HUES64 (cell line): ENCODE measurements around the gene SMIM44.
"Not testable (repeated sequence)": the region's sequence is repeated elsewhere in the genome, so short reads cannot be mapped to it uniquely, and the experiment has no call there.

Experiments
- H3K27ac ChIP-seq: 2 replicates; pipeline ENCODE4 v1.7.0; 2013; ENCODE audit warnings: low read depth, low read length, inconsistent platforms
- H3K27me3 ChIP-seq: 2 replicates; pipeline ENCODE4 v1.6.1; 2013; ENCODE audit warnings: mild to moderate bottlenecking, low read length; ENCODE audit not compliant: insufficient read depth
- H3K36me3 ChIP-seq: 2 replicates; pipeline ENCODE4 v1.6.1; 2013; ENCODE audit warnings: mild to moderate bottlenecking, low read length; ENCODE audit not compliant: insufficient read depth
- H3K4me1 ChIP-seq: 2 replicates; pipeline ENCODE4 v1.6.1; 2013; ENCODE audit warnings: mild to moderate bottlenecking, low read length, moderate library complexity; ENCODE audit not compliant: insufficient read depth
- H3K4me3 ChIP-seq: 2 replicates; pipeline ENCODE4 v1.5.1; 2013; ENCODE audit warnings: mild to moderate bottlenecking, low read length, moderate library complexity
- H3K9ac ChIP-seq: 2 replicates; pipeline ENCODE4 v1.6.1; 2013; ENCODE audit warnings: mild to moderate bottlenecking, low read depth, low read length
- H3K9me3 ChIP-seq: 2 replicates; pipeline ENCODE4 v1.6.1; 2013; ENCODE audit warnings: low read depth, low read length; ENCODE audit not compliant: insufficient read depth
- WGBS: fragments of 150-250, 120-280 bp; methylation state at CpG from one replicate; pipeline ENCODE4 v1.1.7; 2013; ENCODE audit warnings: missing lambda C conversion rate; 5-methylcytosine and 5-hydroxymethylcytosine counted together

The SMIM44 gene

DNA sequence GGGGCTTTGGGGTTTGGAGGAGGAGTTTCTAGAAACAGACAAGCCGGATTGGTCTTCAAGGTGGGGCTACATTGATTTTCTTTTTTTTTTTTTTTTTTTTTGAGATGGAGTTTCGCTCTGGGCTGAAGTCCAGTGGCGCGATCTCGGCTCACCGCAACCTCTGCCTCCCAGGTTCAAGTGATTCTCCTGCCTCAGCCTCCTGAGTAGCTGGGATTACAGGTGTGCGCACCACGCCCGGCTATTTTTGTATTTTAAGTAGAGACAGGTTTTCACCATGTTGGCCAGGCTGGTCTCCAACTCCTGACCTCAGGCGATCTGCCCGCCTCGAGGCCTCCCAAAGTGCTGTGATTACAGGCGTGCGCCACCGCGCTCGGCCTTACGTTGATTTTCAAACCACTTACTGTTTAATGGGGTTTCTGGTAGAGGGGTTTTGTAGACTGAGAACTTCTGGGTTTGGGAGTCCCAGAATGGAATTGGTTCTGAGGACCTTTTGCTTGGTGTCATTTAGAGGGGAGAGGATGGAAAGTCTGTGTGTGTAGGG is 24.9 kb upstream of the SMIM44 start:
- H3K9me3 ChIP-seq, H3K27me3 ChIP-seq, H3K27ac ChIP-seq, H3K9ac ChIP-seq, H3K4me1 ChIP-seq, H3K4me3 ChIP-seq: not testable (repeated sequence)
- peaks cover 19% of the 10 kb centered on the region; the same call in 1 of the 2 replicates for H3K36me3 ChIP-seq
- 93% methylated on average over 18 of the region's 18 CpGs for WGBS

DNA sequence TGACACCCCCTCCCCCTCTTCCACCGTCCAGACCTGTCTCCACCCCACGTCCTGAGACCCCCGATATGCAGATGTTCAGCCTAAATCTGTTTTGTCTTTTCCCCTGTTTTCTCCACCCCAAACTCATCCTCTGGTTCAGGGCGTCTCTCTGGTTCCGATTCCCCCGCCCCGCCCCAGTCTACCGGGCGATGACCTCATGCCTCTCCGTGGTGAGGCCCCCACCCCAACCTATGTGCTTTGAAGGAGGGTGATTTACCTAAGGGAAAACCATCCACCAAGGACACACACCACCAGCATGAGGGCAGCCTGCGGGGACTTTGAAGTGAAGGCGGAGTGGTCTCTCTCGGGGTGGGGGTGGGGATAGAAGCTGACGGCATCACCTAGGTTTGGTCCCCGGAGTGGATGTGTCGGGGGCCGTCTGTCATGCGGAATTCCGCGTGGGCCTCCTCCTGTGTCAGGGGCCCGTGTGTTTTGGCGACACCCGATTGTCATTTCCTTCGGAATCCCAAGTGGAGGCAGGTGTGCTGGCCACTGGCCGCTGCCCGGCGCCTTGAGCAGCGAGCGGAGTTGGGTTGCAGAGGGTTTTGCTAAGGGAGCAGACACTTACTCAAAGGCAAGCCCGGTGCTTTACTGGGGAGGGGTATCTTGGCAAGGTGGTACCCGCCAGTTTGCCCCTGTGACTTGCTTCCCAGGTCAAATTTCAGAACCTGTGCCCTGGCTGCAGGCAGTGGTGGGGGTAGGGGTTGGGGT is 24.3 kb upstream of the SMIM44 start:
- Histone ChIP-seq H3K27me3 (no peaks in the 10 kb centered on the region), H3K9ac (peak overlapping the region; percentile 42; the same call in 1 of the 2 replicates), H3K4me1 (peaks cover 2% of the 10 kb centered on the region; the same call in 1 of the 2 replicates), H3K4me3 (peak overlapping the region; percentile 72), H3K27ac (no peak overlapping the region), H3K9me3 (no peaks in the 10 kb centered on the region), H3K36me3 (peaks cover 19% of the 10 kb centered on the region; the same call in 1 of the 2 replicates)
- 12% methylated on average over 26 of the region's 31 CpGs for WGBS

- peak overlapping the region; percentile 28; the same call in 1 of the 2 replicates for H3K27ac ChIP-seq
- no peaks in the 10 kb centered on the region for H3K27me3 ChIP-seq
- H3K4me1 ChIP-seq, result peaks cover 2% of the 10 kb centered on the region; the same call in 1 of the 2 replicates
- H3K9ac ChIP-seq, result peak overlapping the region; percentile 70
- WGBS, result under 1% methylated on average over 69 of the region's 69 CpGs
- H3K36me3 ChIP-seq, result peaks cover 19% of the 10 kb centered on the region; the same call in 1 of the 2 replicates
- H3K4me3 ChIP-seq, result peak overlapping the region; percentile 72
- H3K9me3 ChIP-seq, result no peaks in the 10 kb centered on the region
Observed at GRCh38 chr19:3506384-3507340, 23.4 kb upstream of the SMIM44 start.

- H3K9ac ChIP-seq, result peak within 1 kb of the TSS; percentile 78
- H3K9me3 ChIP-seq, result no peaks in the 10 kb centered on the region
- H3K27me3 ChIP-seq, result no peaks in the 10 kb centered on the region
- 7% methylated on average over 79 of the region's 79 CpGs for WGBS
- peaks cover 14% of the 10 kb centered on the region; the same call in 1 of the 2 replicates for H3K36me3 ChIP-seq
- H3K4me3 ChIP-seq, result peak within 1 kb of the TSS; percentile 72
- peak within 1 kb of the TSS; percentile 84 for H3K27ac ChIP-seq
- H3K4me1 ChIP-seq, result peaks cover 2% of the 10 kb centered on the region; the same call in 1 of the 2 replicates
Observed at GRCh38 chr19:3505598-3506383, 22.6 kb upstream of the SMIM44 start, which contains the start of gene FZR1. FZR1 (plus strand) TSS chr19:3506311; CDS start chr19:3522990, 16,679 bp downstream.

- Histone ChIP-seq H3K4me1 (peaks cover 2% of the 10 kb centered on the region; the same call in 1 of the 2 replicates), H3K9me3 (no peaks in the 10 kb centered on the region), H3K36me3 (peaks cover 9% of the 10 kb centered on the region; the same call in 1 of the 2 replicates), H3K9ac (no peak overlapping the region), H3K27me3 (no peaks in the 10 kb centered on the region), H3K27ac (no peak overlapping the region), H3K4me3 (no peak overlapping the region)
- WGBS, result 93% methylated on average over 5 of the region's 5 CpGs
Observed at GRCh38 chr19:3504735-3505134, 21.5 kb upstream of the SMIM44 start.

- Histone ChIP-seq H3K9ac (no peak overlapping the region), H3K4me1 (peaks cover 2% of the 10 kb centered on the region; the same call in 1 of the 2 replicates)
- 91% methylated on average over 13 of the region's 13 CpGs for WGBS
Observed at GRCh38 chr19:3503036-3503572, 19.9 kb upstream of the SMIM44 start.

DNA sequence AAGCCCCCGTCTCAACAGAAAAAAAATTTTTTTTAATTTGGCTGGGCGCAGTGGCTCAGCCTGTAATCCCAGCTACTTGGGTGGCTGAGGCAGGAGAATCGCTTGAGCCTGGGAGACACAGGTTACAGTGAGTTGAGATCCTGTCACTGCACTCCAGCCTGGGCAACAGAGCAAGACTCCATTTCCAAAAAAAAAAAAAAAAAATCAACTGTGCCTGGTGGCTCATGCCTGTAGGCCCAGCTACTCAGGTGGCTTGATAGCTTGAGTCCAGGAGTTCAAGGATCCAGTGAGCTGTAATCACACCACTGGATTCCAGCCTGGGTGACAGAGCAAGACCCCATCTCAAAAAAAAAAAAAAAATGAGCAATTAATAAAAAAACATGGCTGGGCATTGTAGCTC is 18.5 kb upstream of the SMIM44 start:
- Histone ChIP-seq H3K36me3 (peaks cover 7% of the 10 kb centered on the region), H3K4me3 (no peak overlapping the region), H3K9ac (no peak overlapping the region), H3K27me3 (no peaks in the 10 kb centered on the region), H3K27ac (no peak overlapping the region), H3K4me1 (no peaks in the 10 kb centered on the region; the same call in 1 of the 2 replicates), H3K9me3 (no peaks in the 10 kb centered on the region)
- WGBS, result 95% methylated on average over 3 of the region's 3 CpGs

More at GRCh38 chr19:3503036-3503572, 19.9 kb upstream of the SMIM44 start:
- Histone ChIP-seq H3K27ac (no peak overlapping the region), H3K36me3 (no peaks in the 10 kb centered on the region), H3K27me3 (no peaks in the 10 kb centered on the region), H3K9me3 (no peaks in the 10 kb centered on the region), H3K4me3 (no peak overlapping the region)

DNA sequence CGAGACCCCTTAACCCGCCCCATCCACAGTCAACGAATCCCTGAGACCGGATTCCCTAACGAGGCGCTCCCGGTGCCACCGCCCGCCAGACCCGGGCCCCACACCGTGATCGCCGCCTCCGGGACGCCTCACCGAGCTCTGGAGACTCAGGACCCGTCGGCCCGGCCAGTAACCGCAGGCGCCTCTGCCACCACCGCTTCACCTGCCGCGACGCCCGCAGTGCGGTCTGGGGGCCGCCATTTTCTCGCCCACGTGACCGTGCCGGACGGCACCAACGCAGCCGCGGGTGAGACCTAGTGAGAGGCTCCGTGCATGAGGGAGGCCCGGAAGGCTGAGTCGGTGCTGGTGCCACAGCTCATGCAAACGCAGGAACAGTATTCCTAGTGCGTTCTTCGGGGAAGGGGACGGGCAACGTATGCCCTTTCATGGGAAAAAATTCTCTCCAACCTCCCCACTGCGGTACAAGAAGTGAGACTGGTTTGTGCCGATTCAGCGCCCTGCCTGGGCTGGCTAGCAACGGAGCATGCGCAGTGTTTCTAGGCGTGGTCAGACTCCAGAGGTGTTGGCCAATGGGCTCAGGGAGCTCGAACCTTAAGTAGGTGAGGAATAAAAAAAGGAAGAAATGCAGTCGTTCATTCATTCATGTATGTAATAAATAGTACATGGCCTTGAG is 17.3 kb upstream of the SMIM44 start, which contains the start of gene DOHH:
TSS of gene DOHH (minus strand) at position 246 of the 673 bp plus-strand sequence. CDS start 3,860 bp downstream, outside the sequence.
- WGBS, result under 1% methylated on average over 52 of the region's 52 CpGs
- peak within 1 kb of the TSS; percentile 96 for H3K4me3 ChIP-seq

GRCh38 chr19:3499738-3500428 is 16.6 kb upstream of the SMIM44 start:
- H3K36me3 ChIP-seq, result peaks cover 24% of the 10 kb centered on the region
- peak overlapping the region; percentile 98 for H3K9ac ChIP-seq
- WGBS, result 27% methylated on average over 18 of the region's 18 CpGs
- H3K4me3 ChIP-seq, result peak overlapping the region; percentile 96
- H3K27me3 ChIP-seq, result no peaks in the 10 kb centered on the region
- peak overlapping the region; percentile 97 for H3K27ac ChIP-seq
- no peaks in the 10 kb centered on the region for H3K9me3 ChIP-seq
- no peaks in the 10 kb centered on the region; the same call in 1 of the 2 replicates for H3K4me1 ChIP-seq

More for the DNA sequence above, 17.3 kb upstream of the SMIM44 start, which contains the start of gene DOHH:
- peak within 1 kb of the TSS; percentile 98 for H3K9ac ChIP-seq
- H3K27ac ChIP-seq, result peak within 1 kb of the TSS; percentile 97
- no peaks in the 10 kb centered on the region for H3K27me3 ChIP-seq
- H3K4me1 ChIP-seq, result no peaks in the 10 kb centered on the region; the same call in 1 of the 2 replicates
- H3K9me3 ChIP-seq, result no peaks in the 10 kb centered on the region
- H3K36me3 ChIP-seq, result peaks cover 19% of the 10 kb centered on the region
